ENCODE data around the gene FHIT.
"Not testable (repeated sequence)": the region's sequence is repeated elsewhere in the genome, so short reads cannot be mapped to it uniquely, and the experiment has no call there.

FHIT gene

GRCh38 chr3:61227799-61228198 is 23.5 kb downstream of the FHIT start:
- DNase-seq (ENCODE audit: low read depth in 1 of 2, low spot score in 1 of 2), result no peak

GRCh38 chr3:61226166-61226686 is 25.0 kb downstream of the FHIT start:
- no peak for DNase-seq (ENCODE audit: low read depth in 1 of 2, low spot score in 1 of 2)

GRCh38 chr3:61224823-61225222 is 26.4 kb downstream of the FHIT start:
- DNase-seq (ENCODE audit: low read depth in 1 of 2, low spot score in 1 of 2), result no peak

- DNase-seq (ENCODE audit: low read depth in 1 of 2, low spot score in 1 of 2), result no peak
Observed at GRCh38 chr3:61223451-61223850, 27.8 kb downstream of the FHIT start.

GRCh38 chr3:61222467-61222866 is 28.8 kb downstream of the FHIT start:
- no peak for DNase-seq (ENCODE audit: low read depth in 1 of 2, low spot score in 1 of 2)

GRCh38 chr3:61221759-61222362 is 29.4 kb downstream of the FHIT start:
- DNase-seq (ENCODE audit: low read depth in 1 of 2, low spot score in 1 of 2), result no peak

- no peak for DNase-seq (ENCODE audit: low read depth in 1 of 2, low spot score in 1 of 2)
Observed at GRCh38 chr3:61218504-61218903, 32.7 kb downstream of the FHIT start.

- not testable (repeated sequence) for DNase-seq (ENCODE audit: low read depth in 1 of 2, low spot score in 1 of 2)
Observed at GRCh38 chr3:61216171-61216570, 35.1 kb downstream of the FHIT start.

- no peak for DNase-seq (ENCODE audit: low read depth in 1 of 2, low spot score in 1 of 2)
Observed at GRCh38 chr3:61202086-61202485, 49.2 kb downstream of the FHIT start.

- no peak for DNase-seq (ENCODE audit: low read depth in 1 of 2, low spot score in 1 of 2)
Observed at GRCh38 chr3:61201071-61201470, 50.2 kb downstream of the FHIT start.

GRCh38 chr3:61200270-61200669 is 51.0 kb downstream of the FHIT start:
- no peak for DNase-seq (ENCODE audit: low read depth in 1 of 2, low spot score in 1 of 2)

- no peak for DNase-seq (ENCODE audit: low read depth in 1 of 2, low spot score in 1 of 2)
Observed at GRCh38 chr3:61199843-61200242, 51.4 kb downstream of the FHIT start.

GRCh38 chr3:61194892-61195538 is 56.2 kb downstream of the FHIT start:
- no peak for DNase-seq (ENCODE audit: low read depth in 1 of 2, low spot score in 1 of 2)

GRCh38 chr3:61192222-61192621 is 59.0 kb downstream of the FHIT start:
- no peak for DNase-seq (ENCODE audit: low read depth in 1 of 2, low spot score in 1 of 2)

GRCh38 chr3:61190205-61190604 is 61.0 kb downstream of the FHIT start:
- DNase-seq (ENCODE audit: low read depth in 1 of 2, low spot score in 1 of 2), result not testable (repeated sequence)

- no peak for DNase-seq (ENCODE audit: low read depth in 1 of 2, low spot score in 1 of 2)
Observed at GRCh38 chr3:61186030-61186429, 65.2 kb downstream of the FHIT start.

- DNase-seq (ENCODE audit: low read depth in 1 of 2, low spot score in 1 of 2), result no peak
Observed at GRCh38 chr3:61184956-61185355, 66.3 kb downstream of the FHIT start.

- no peak for DNase-seq (ENCODE audit: low read depth in 1 of 2, low spot score in 1 of 2)
Observed at GRCh38 chr3:61182662-61183061, 68.6 kb downstream of the FHIT start.

GRCh38 chr3:61181874-61182273 is 69.4 kb downstream of the FHIT start:
- no peak for DNase-seq (ENCODE audit: low read depth in 1 of 2, low spot score in 1 of 2)

GRCh38 chr3:61180206-61180605 is 71.0 kb downstream of the FHIT start:
- no peak for DNase-seq (ENCODE audit: low read depth in 1 of 2, low spot score in 1 of 2)

- DNase-seq (ENCODE audit: low read depth in 1 of 2, low spot score in 1 of 2), result no peak
Observed at GRCh38 chr3:61178167-61178566, 73.1 kb downstream of the FHIT start.

- DNase-seq (ENCODE audit: low read depth in 1 of 2, low spot score in 1 of 2), result no peak
Observed at GRCh38 chr3:61177450-61177849, 73.8 kb downstream of the FHIT start.

- no peak for DNase-seq (ENCODE audit: low read depth in 1 of 2, low spot score in 1 of 2)
Observed at GRCh38 chr3:61173676-61174075, 77.6 kb downstream of the FHIT start.

Measured in stimulated activated CD4-positive, alpha-beta T cell treated with anti-CD3 and anti-CD28 coated beads, Interleukin-15, amount 100 ng/mL, for 1 hour (primary cell).